Activated T-helper 2 cell treated with anti-CD3 and anti-CD28 coated beads, Interferon-gamma antibody, Interleukin-2, Interleukin-4, amounts not matched to agents 10 μg/mL and 5 μg/mL and 100 μg/mL, durations not matched to agents 14 hours and 24 hours and 36 hours (primary cell): Measurements from ENCODE around the gene TANC1. TPM values are rescaled to one million over a fixed set of nuclear protein-coding genes. Genes with fewer than 3 reads are reported as not detected.

Source experiments
- DNase-seq: peaks from one replicate; pipeline ENCODE4 v3.0.0; 2021; ENCODE audit warnings: low spot score
- H3K27ac Mint-ChIP-seq: one replicate; pipeline ENCODE4 v1.8.0; 2021; ENCODE audit warnings: mixed read lengths
- H3K27me3 Mint-ChIP-seq: one replicate; pipeline ENCODE4 v1.8.0; 2021; ENCODE audit warnings: low read depth, mixed read lengths
- H3K36me3 Mint-ChIP-seq: one replicate; pipeline ENCODE4 v1.8.0; 2021; ENCODE audit warnings: low read depth, mixed read lengths
- H3K4me1 Mint-ChIP-seq: one replicate; pipeline ENCODE4 v1.8.0; 2021; ENCODE audit warnings: low read depth, mixed read lengths
- H3K4me3 Mint-ChIP-seq: one replicate; pipeline ENCODE4 v1.8.0; 2021; ENCODE audit warnings: low read depth, mild to moderate bottlenecking, moderate library complexity, mixed read lengths
- H3K9me3 Mint-ChIP-seq: one replicate; pipeline ENCODE4 v1.8.0; 2021; ENCODE audit warnings: mixed read lengths
- intact Hi-C: fragments of 100-400 bp; cut with micrococcal nuclease; formaldehyde crosslinking; loops from one replicate; pipeline ENCODE4 v1.15.1; 2023
- total RNA-seq: library from RNA; stranded (reverse); gene quantifications from 2 replicates; pipeline ENCODE4 v1.2.3, GENCODE V29; 2022

TANC1 gene
- total RNA-seq, 1 donor from 2014 or later = 0.34 TPM

DNA sequence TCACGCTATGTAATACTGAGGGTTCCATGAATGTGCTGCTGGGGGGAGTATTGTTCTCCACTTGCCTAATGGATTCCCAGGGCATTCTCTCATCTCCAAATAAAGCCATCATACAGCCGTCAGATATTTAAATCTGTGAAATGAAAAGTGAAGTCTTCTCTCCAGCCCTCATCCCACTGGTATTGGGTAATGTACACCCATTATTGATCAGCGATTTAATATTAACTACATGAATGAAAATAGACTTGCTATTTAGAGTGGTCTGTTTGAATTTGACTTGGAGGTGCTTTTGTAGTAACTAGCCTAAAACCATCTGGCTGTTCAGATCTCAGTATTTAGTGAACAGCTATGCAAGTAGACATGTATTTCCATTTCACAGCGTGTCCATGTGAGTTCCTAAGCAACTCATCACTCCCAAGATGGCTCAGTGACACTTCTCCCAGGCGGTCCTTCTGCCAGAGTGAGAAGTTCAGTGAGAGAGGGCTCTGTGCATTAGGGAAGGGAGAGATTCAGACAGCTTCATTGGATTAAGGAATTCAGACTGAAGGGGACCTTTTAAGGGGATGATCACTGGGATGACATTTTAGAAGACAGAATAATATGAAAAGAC lies 177.4 kb downstream of the TANC1 start:
- H3K4me3 Mint-ChIP-seq = no peak overlapping the region
- no peaks in the 10 kb centered on the region for H3K4me1 Mint-ChIP-seq
- peaks cover 7% of the 10 kb centered on the region for H3K27me3 Mint-ChIP-seq
- intact Hi-C loops = no loop called here
- H3K36me3 Mint-ChIP-seq = no peaks in the 10 kb centered on the region
- no peak overlapping the region for H3K27ac Mint-ChIP-seq
- no peaks in the 10 kb centered on the region for H3K9me3 Mint-ChIP-seq
- no peak for DNase-seq

DNA sequence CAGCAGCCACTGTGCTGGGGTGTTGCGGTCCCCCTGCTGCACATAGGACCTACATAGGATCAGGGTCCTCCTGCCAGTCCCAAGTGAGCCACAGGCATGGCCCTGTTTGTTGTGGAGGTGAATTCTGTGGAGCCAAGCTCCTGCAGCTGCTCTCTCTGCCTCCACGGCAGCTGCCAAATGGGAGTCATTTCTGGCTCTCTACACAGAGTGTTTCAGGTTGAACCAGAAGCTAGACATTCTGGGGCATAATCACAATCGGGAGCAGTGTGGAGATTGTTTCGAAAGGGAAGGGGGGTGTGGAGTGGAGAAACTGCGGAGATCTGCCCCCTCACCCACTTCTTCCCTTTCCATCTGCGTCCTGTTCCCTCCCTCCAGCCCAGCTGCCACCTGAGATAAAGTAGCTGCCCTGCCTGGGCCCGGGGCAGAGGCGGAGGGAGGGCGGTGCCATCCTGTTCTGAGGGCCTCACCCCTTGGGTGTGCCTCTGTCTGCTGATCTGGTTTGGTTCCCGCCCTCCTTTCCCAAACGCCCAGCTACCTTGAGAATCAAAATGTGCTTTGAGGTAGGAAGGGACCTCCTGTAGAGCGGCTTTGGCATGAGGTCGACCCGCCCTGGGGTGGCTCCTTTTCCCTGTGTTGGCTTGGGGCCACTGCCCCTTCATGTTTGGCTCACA lies 178.7 kb downstream of the TANC1 start:
- Mint-ChIP-seq H3K27ac (no peak overlapping the region), H3K4me1 (peaks cover 4% of the 10 kb centered on the region), H3K36me3 (no peaks in the 10 kb centered on the region), H3K4me3 (no peak overlapping the region), H3K27me3 (peaks cover 7% of the 10 kb centered on the region), H3K9me3 (no peaks in the 10 kb centered on the region)
- no peak for DNase-seq
- intact Hi-C loops = no loop called here

DNA sequence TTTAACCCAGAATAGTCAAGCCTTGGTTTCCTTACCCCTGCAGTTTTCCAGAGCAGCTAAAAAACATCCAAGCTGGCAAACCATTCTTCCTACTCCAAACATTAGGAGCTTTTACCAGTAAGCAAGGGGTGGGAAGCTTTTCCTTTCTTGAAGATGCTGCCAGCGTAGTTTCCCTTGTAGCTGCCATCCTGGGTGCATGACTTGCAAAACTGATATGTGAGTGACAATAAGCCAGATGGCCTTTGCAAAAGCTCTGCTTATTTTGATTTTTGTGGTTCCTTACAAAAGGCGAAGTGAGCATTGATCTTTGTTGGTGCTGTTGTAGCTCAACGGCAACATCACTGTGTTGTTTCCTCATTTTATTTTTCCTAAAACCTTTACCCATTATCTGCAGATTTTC lies 179.2 kb downstream of the TANC1 start:
- Mint-ChIP-seq H3K4me3 (no peak overlapping the region), H3K27me3 (peaks cover 7% of the 10 kb centered on the region), H3K9me3 (no peaks in the 10 kb centered on the region), H3K36me3 (no peaks in the 10 kb centered on the region), H3K27ac (no peak overlapping the region), H3K4me1 (peaks cover 4% of the 10 kb centered on the region)
- intact Hi-C loops = no loop called here
- no peak for DNase-seq

DNA sequence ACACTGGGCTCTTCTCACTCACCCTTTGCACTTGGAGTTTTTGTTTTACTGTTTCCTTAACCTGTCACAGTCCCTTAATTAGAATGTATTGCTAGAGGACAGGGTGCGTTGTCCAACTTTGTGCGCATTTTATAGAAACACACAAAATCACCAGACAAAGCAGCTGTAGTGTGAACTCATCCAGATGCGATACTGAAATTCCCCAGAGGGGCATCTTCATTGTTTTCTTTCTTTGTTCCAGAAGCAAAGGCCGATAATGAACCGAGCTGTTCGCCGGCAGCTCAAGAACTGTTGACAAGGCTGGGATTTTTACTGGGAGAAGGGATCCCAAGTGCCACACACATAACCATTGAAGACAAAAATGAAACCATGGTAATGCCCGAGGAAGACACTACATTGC lies 180.5 kb downstream of the TANC1 start:
- peaks cover 7% of the 10 kb centered on the region for H3K27me3 Mint-ChIP-seq
- no peaks in the 10 kb centered on the region for H3K9me3 Mint-ChIP-seq
- intact Hi-C loops = no loop called here
- H3K27ac Mint-ChIP-seq = no peak overlapping the region
- no peaks in the 10 kb centered on the region for H3K36me3 Mint-ChIP-seq
- DNase-seq = no peak
- H3K4me3 Mint-ChIP-seq = no peak overlapping the region
- H3K4me1 Mint-ChIP-seq = peaks cover 4% of the 10 kb centered on the region

DNA sequence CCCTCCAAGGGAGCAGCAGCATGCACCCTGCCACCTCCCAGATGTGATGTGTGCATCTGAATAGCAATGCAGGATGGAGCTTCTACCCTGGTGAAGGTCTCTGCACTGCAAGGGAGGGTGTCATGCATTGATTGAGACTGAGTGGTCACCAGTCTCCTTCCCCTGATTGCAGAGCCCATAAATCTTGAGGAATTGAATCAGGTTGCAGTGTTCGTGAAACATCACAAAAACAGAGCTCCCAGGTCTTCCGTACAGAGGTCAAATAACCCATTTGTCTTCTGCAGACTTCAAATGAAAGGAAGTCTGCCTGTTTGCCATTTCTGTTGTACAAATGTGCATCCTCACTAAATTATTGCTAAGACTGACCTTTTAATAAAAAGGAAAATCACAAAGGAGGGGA lies 181.3 kb downstream of the TANC1 start:
- H3K4me3 Mint-ChIP-seq = no peak overlapping the region
- H3K36me3 Mint-ChIP-seq = no peaks in the 10 kb centered on the region
- DNase-seq = no peak
- H3K9me3 Mint-ChIP-seq = no peaks in the 10 kb centered on the region
- peaks cover 4% of the 10 kb centered on the region for H3K27me3 Mint-ChIP-seq
- intact Hi-C loops = no loop called here
- H3K4me1 Mint-ChIP-seq = peaks cover 4% of the 10 kb centered on the region
- no peak overlapping the region for H3K27ac Mint-ChIP-seq

DNA sequence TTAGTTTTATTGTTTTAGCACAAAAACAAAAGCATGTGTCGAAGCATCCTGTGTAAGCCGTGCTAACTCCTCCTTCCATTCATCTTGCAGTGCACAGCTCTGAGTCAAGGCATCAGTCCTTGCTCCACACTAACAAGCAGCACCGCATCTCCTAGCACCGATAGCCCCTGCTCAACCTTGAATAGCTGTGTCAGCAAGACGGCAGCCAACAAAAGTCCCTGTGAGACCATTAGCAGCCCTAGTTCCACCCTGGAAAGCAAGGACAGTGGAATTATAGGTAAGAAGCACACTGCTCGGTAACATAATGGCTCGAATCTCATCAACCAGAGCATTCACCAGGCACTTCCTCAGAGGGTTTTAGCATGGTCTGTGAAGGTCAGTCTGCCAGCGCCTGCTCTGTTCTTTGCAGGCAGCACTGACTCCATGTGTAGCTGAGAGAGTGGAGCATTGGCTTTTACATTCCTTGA lies 181.9 kb downstream of the TANC1 start:
- Mint-ChIP-seq H3K9me3 (no peaks in the 10 kb centered on the region), H3K27ac (no peak overlapping the region), H3K4me3 (no peak overlapping the region), H3K4me1 (peaks cover 4% of the 10 kb centered on the region), H3K27me3 (peaks cover 2% of the 10 kb centered on the region), H3K36me3 (no peaks in the 10 kb centered on the region)
- intact Hi-C loops = no loop called here
- DNase-seq = no peak

DNA sequence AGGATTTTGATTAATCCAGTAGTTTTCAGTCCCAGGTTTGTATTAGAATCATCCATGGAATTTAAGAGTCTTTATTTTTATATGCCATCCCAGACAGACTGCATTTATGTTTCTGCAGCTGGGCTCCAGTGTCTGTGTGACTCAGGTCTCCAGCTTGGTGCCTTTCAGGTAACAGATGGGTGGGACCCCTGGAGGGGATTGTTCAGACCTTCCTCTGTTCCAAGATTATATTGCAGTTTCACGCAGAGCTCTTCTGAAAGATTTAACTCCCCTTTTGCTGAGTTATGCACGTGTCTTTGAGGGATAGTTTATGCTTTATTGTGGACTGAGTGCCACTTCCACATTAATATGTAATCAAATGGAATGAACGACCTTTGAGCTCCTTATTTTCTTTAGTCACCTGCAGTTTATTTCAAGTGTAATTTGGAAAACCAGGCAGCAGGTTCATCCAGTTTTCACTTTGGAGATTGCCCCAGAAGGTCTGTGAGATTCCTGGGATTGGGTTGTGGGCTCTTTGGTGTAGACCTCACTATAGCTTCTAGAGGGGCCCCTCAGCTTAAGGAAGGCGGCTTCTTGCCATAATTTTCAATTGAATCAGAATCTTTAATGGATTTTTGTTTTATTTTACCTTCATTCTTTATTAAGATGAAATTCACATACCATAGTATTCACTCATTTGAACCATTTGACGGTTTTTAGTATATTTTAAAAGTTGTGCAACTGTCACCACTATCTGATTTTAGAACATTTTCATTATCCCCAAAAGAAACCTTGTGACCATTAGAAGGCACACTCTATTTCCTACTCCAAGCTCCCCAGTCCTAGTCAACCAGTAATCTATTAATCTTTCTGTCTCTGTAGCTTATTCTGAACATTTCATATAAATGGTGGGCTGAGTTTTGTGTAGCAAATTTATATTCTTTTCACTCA lies 183.0 kb downstream of the TANC1 start:
- Mint-ChIP-seq H3K4me1 (peaks cover 4% of the 10 kb centered on the region), H3K4me3 (no peak overlapping the region), H3K9me3 (no peaks in the 10 kb centered on the region), H3K27ac (no peak overlapping the region), H3K36me3 (no peaks in the 10 kb centered on the region), H3K27me3 (peaks cover 2% of the 10 kb centered on the region)
- no peak for DNase-seq
- intact Hi-C loops = no loop called here

DNA sequence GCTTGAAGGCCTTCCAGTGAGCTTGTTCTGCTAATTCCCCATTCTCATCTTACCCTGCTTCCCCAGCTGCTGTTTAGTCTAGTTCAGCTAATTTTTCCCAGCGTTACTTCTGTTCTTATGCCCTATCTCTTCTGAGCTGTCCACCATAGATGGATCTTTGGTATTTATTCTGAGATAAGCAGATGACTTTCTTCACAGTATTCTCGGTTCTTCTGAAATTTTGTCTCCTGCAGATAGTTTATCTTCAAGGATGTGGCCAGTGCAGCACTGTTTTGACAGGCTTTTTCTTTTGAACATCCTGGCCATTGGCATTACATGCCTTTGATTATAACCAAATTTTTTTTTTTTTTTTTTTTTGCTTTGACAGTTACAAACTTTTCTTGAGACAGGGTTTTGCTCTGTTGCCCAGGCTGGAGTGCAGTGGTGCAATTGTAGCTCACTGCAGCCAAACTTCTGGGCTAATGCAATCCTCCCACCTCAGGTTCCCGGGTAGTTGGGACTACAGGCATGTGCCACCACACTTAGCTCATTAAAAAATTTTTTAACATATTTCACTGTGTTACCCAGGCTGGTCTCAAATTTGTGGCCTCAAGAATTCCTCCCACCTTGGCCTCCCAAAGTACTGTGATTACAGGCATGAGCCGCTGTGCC lies 183.8 kb downstream of the TANC1 start:
- no peak overlapping the region for H3K4me3 Mint-ChIP-seq
- DNase-seq = no peak

DNA sequence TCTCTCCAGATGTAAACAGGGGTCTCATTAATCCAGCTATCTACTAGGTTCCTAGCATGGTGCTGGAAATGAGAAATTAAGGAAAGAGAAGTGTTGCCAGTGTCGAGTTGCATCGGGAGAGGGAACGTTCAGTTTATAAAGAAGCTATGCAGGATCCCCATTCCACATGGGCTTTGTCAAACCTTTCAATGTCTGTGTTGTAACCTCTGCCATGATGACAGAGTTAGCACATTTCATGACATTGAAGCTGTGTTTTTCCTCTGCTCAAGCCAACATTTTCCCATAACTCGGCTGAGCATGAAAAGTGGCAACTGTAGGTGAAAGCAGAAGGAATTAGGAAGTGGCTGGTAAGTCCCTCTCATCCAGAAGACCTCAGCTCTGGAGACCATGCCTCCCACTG lies 184.6 kb downstream of the TANC1 start:
- intact Hi-C loops = no loop called here
- H3K4me3 Mint-ChIP-seq = no peak overlapping the region
- no peaks in the 10 kb centered on the region for H3K36me3 Mint-ChIP-seq
- H3K27ac Mint-ChIP-seq = no peak overlapping the region
- DNase-seq = no peak
- peaks cover under 1% of the 10 kb centered on the region for H3K27me3 Mint-ChIP-seq
- H3K4me1 Mint-ChIP-seq = peaks cover 8% of the 10 kb centered on the region
- no peaks in the 10 kb centered on the region for H3K9me3 Mint-ChIP-seq

More for the DNA sequence above, 183.8 kb downstream of the TANC1 start:
- Mint-ChIP-seq H3K27ac (no peak overlapping the region), H3K4me1 (peaks cover 4% of the 10 kb centered on the region), H3K9me3 (no peaks in the 10 kb centered on the region), H3K27me3 (peaks cover 2% of the 10 kb centered on the region), H3K36me3 (no peaks in the 10 kb centered on the region)
- intact Hi-C loops = no loop called here

DNA sequence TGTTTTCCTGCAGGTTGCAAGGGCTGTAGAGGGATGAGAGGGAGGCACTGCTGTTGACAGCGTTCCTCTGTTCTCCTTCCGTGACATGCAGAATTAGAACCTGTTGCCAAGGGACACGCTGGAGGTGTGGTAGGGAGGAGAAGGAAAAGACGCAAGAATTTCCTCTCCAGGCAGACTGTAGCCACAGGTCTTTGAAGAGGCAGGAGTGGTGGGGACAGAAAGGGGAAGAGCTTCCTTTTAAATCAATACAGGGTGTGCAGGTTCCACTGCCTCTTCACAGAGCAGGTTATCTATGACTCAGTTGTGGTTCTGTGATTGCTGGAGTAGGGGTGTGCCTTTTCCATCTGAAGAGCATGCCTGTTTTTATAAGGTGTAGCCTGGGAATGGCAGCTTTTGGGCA lies 185.0 kb downstream of the TANC1 start:
- Mint-ChIP-seq H3K9me3 (no peaks in the 10 kb centered on the region), H3K36me3 (no peaks in the 10 kb centered on the region)

DNA sequence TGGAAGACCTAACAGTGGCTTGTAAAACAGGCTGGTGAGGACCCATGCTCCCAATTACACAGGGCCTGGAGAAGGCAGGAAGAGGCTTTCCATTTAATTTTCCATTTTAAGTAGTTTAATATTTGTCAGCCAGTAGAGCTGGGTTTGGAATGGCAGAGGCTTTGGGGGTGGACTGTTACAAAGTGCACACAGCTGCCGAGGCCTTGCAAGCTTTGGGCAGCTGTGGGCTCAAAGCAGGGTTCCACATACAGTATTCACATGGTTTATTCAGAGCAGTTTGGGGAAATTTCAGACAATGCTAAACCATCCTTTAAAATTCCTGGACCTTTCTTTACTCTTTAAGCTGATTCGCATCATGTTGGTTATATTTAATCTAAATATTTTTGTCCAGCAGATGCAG lies 185.5 kb downstream of the TANC1 start:
- H3K4me1 Mint-ChIP-seq = peaks cover 8% of the 10 kb centered on the region
- intact Hi-C loops = no loop called here
- no peak overlapping the region for H3K4me3 Mint-ChIP-seq

More for the DNA sequence above, 185.0 kb downstream of the TANC1 start:
- H3K27me3 Mint-ChIP-seq = no peaks in the 10 kb centered on the region
- intact Hi-C loops = no loop called here
- H3K4me1 Mint-ChIP-seq = peaks cover 8% of the 10 kb centered on the region
- H3K27ac Mint-ChIP-seq = no peak overlapping the region
- H3K4me3 Mint-ChIP-seq = no peak overlapping the region
- DNase-seq = no peak

DNA sequence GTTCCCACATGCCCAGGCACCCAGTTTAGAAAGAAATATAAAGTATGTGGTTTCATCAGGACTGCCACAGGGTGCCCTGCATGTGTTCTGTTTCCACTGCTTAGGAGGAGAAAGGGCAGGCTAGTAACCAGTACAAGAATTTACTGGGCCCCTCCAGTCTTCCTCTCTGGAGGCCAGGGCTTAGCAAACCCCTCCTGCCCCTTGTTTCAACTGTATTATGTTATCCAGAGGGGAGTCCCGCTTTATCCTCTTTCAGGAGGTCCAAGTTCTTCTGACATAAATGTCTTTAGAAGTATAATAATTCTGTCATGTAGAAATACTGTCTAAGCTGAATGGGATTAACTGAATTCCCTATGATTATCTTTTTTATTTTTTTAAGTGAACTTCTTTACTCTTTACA lies 185.9 kb downstream of the TANC1 start:
- H3K9me3 Mint-ChIP-seq = no peaks in the 10 kb centered on the region
- intact Hi-C loops = no loop called here
- H3K36me3 Mint-ChIP-seq = no peaks in the 10 kb centered on the region
- no peaks in the 10 kb centered on the region for H3K27me3 Mint-ChIP-seq
- no peak for DNase-seq
- peaks cover 8% of the 10 kb centered on the region for H3K4me1 Mint-ChIP-seq
- no peak overlapping the region for H3K27ac Mint-ChIP-seq
- H3K4me3 Mint-ChIP-seq = no peak overlapping the region

More for the DNA sequence above, 185.5 kb downstream of the TANC1 start:
- Mint-ChIP-seq H3K36me3 (no peaks in the 10 kb centered on the region), H3K27me3 (no peaks in the 10 kb centered on the region), H3K9me3 (no peaks in the 10 kb centered on the region), H3K27ac (no peak overlapping the region)
- DNase-seq = no peak
